Measurements from ENCODE around the gene CHST3. TPM values are rescaled to one million over a fixed set of nuclear protein-coding genes. Genes with fewer than 3 reads are reported as not detected.
"Not testable (repeated sequence)": the region's sequence is repeated elsewhere in the genome, so short reads cannot be mapped to it uniquely, and the experiment has no call there.

CHST3 gene, protein sequence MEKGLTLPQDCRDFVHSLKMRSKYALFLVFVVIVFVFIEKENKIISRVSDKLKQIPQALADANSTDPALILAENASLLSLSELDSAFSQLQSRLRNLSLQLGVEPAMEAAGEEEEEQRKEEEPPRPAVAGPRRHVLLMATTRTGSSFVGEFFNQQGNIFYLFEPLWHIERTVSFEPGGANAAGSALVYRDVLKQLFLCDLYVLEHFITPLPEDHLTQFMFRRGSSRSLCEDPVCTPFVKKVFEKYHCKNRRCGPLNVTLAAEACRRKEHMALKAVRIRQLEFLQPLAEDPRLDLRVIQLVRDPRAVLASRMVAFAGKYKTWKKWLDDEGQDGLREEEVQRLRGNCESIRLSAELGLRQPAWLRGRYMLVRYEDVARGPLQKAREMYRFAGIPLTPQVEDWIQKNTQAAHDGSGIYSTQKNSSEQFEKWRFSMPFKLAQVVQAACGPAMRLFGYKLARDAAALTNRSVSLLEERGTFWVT
- 1 to 10 TPM; 2.6 to 3.2 TPM for polyA plus RNA-seq

DNA sequence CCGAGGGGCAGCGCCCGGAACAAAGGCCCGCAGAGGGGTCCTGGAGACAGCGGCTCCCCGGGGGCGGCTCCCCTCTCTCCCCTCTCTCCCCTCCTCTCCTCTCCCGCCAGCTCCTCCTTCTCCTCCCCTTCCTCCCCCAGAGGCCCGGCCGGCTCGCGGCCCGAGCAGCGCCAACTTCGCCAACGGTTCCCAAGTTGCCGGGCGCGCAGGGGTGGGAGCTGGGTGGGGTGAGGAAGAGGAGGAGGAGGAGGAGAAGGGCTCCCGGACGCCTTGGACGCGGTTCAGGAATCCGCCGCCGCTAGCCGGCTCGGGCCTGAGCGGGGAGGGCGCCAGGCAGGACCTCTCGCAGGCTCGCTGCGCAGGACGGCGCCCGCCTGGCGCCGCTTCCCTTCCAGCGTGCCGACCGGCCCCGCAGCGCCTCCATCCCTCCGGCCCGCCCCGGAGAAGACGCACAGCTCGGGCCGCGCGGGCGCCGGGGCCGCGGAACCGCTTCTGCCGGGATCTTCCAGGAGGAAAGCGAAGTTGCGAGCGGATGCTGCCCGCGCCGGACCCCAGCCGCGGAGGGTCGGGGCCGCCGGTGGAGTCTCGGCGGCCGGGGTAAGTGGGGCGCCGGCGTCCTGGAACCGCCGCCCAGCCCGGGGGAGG, at the start of gene CHST3:
TSS of gene CHST3 (plus strand) at position 298 of the 645 bp plus-strand sequence. CDS start 41,448 bp downstream, outside the sequence.
- WGBS, 2 donors, result 1% methylated on average over 47 to 77 of the region's 77 CpGs
- Histone ChIP-seq H3K4me1 (ENCODE audit: control insufficient read depth in 2 of 2, insufficient read depth in 2 of 2, low read length in 1 of 2) (peaks cover 4 to 17% of the 10 kb centered on the region in 2 donors), H3K27me3 (ENCODE audit: control insufficient read depth in 1 of 2, insufficient read depth in 2 of 2, low read length in 2 of 2) (no peaks in the 10 kb centered on the region)

DNA sequence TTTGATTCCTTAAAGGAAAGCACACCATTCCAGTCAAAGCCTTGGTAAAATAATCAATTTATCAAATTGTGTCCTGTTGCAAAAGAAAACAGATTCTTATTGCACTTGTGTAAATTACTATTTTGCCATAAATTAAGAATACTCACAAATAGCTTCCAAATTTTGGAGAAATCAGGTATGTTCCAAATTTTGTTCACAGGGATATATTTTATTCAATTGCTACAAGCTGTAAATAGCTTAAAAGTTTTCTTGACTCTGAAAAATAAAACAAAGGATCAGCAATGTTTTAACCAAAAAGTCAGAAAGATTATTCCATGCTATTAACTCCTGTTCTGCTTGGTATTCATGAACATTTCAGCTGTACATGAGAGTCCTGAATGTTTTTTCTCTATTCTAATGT, 47.4 kb upstream of the CHST3 start:
- Histone ChIP-seq H3K27ac (ENCODE audit: low read depth in 2 of 2, low read length in 1 of 2) (no peak overlapping the region), H3K4me1 (ENCODE audit: control insufficient read depth in 2 of 2, insufficient read depth in 2 of 2, low read length in 1 of 2) (peaks cover 4 to 5% of the 10 kb centered on the region in 2 donors), H3K36me3 (ENCODE audit: control insufficient read depth in 2 of 2, insufficient read depth in 2 of 2, low read length in 1 of 2) (no peaks in the 10 kb centered on the region), H3K9me3 (ENCODE audit: control insufficient read depth in 2 of 2, insufficient read depth in 1 of 2, low read depth in 1 of 2, low read length in 1 of 2) (no peaks in the 10 kb centered on the region), H3K4me3 (ENCODE audit: low read depth in 1 of 2, low read length in 2 of 2) (no peak overlapping the region), H3K27me3 (ENCODE audit: control insufficient read depth in 1 of 2, insufficient read depth in 2 of 2, low read length in 2 of 2) (no peaks in the 10 kb centered on the region)

More for the DNA sequence above, at the start of gene CHST3:
- Histone ChIP-seq H3K36me3 (ENCODE audit: control insufficient read depth in 2 of 2, insufficient read depth in 2 of 2, low read length in 1 of 2) (no peaks in the 10 kb centered on the region), H3K9me3 (ENCODE audit: control insufficient read depth in 2 of 2, insufficient read depth in 1 of 2, low read depth in 1 of 2, low read length in 1 of 2) (no peaks in the 10 kb centered on the region), H3K4me3 (ENCODE audit: low read depth in 1 of 2, low read length in 2 of 2) (peak within 1 kb of the TSS; percentile 69 to 83), H3K27ac (ENCODE audit: low read depth in 2 of 2, low read length in 1 of 2) (peak within 1 kb of the TSS; percentile 88 to 94)

DNA sequence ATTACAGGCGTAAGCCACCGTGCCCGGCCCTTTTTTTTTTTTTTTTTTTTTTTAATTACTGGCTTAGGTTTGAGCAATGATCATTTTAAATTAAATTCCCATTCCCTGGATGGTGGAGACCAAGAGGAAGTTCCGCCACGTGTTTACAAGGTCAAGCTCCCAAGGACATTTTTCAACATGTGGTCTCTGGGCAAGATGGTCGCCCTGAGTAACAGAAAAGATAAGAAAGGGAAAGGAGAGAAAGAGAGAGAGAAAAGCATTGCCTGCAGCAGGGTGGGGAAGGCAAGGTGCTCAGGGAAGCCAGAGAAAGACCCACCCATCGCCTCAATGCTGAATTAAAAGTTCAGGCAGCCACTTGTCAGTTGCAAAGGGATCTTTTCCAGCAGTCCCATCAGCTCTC, 45.2 kb upstream of the CHST3 start:
- no peaks in the 10 kb centered on the region for H3K36me3 ChIP-seq (ENCODE audit: control insufficient read depth in 2 of 2, insufficient read depth in 2 of 2, low read length in 1 of 2)
- H3K27ac ChIP-seq (ENCODE audit: low read depth in 2 of 2, low read length in 1 of 2), result peak overlapping the region; percentile 51 to 61
- no peak overlapping the region for H3K4me3 ChIP-seq (ENCODE audit: low read depth in 1 of 2, low read length in 2 of 2)
- no peaks in the 10 kb centered on the region for H3K27me3 ChIP-seq (ENCODE audit: control insufficient read depth in 1 of 2, insufficient read depth in 2 of 2, low read length in 2 of 2)
- peaks cover 5% of the 10 kb centered on the region in 2 donors for H3K4me1 ChIP-seq (ENCODE audit: control insufficient read depth in 2 of 2, insufficient read depth in 2 of 2, low read length in 1 of 2)
- no peaks in the 10 kb centered on the region for H3K9me3 ChIP-seq (ENCODE audit: control insufficient read depth in 2 of 2, insufficient read depth in 1 of 2, low read depth in 1 of 2, low read length in 1 of 2)
- 45 to 60% methylated on average over 6 to 7 of the region's 7 CpGs for WGBS, 2 donors

DNA sequence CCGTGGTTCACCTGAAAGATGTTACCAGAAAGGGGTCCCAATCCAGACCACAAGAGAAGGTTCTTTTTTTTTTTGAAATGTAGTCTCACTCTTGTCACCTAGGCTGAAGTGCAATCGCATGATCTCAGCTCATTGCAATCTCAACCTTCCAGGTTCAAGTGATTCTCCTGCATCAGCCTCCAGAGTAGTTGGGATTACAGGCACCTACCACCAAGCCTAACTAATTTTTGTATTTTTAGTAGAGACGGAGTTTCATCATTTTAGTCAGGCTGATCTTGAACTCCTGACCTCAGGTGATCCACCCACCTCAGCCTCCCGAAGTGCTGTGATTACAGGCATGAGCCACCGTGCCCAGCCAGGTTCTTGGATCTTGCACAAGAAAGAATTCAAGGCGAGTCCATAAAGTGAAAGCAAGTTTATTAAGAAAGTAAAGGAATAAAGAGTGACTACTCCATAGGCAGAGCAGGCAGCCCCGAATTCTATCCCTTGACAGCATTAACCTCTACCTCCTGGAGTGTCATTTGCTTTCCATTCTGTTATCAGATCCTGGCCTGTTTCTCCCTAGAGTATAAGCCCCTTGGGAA, 44.1 kb upstream of the CHST3 start:
- not testable (repeated sequence) for H3K4me3 ChIP-seq (ENCODE audit: low read depth in 1 of 2, low read length in 2 of 2); H3K9me3 ChIP-seq (ENCODE audit: control insufficient read depth in 2 of 2, insufficient read depth in 1 of 2, low read depth in 1 of 2, low read length in 1 of 2); H3K27me3 ChIP-seq (ENCODE audit: control insufficient read depth in 1 of 2, insufficient read depth in 2 of 2, low read length in 2 of 2); H3K36me3 ChIP-seq (ENCODE audit: control insufficient read depth in 2 of 2, insufficient read depth in 2 of 2, low read length in 1 of 2); H3K4me1 ChIP-seq (ENCODE audit: control insufficient read depth in 2 of 2, insufficient read depth in 2 of 2, low read length in 1 of 2)
- peak overlapping the region; percentile 34 to 63 for H3K27ac ChIP-seq (ENCODE audit: low read depth in 2 of 2, low read length in 1 of 2)
- 53 to 54% methylated on average over 7 of the region's 7 CpGs for WGBS, 2 donors

DNA sequence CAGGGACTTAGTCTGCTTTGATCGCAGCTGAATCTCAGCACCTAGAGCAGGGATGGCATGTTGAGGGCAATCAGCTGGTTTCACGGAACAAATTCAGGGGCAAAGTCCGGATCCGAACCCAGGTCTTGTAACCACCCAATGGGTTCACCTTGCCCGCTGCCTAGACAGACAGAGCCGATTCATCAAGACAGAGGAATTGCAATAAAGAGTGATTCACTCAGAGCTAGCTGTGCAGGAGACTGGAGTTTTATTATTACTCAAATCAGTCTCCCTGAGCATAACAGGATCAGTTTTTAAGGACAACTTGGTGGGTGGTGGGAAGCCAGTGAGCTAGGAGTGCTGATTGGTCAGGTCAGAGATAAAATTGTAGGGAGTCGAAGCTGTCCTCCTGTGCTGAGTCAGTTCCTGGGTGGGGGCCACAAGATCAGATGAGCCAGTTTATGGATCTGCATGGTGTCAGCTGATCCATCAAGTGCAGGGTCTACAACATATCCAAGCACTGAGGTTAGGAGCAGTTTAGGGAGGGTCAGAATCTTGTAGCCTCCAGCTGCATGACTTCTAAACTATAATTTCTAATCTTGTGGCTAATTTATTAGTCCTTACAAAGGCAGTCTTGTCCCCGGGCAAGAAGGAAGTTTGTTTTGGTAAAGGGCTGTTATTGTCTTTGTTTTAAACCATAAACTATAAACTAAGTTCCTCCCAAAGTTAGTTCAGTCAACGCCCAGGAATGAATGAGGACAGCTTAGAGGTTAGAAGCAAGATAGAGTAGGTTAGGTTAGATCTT, 43.5 kb upstream of the CHST3 start:
- no peaks in the 10 kb centered on the region for H3K36me3 ChIP-seq (ENCODE audit: control insufficient read depth in 2 of 2, insufficient read depth in 2 of 2, low read length in 1 of 2)
- 39 to 47% methylated on average over 9 of the region's 9 CpGs for WGBS, 2 donors
- peak overlapping the region; percentile 34 to 63 for H3K27ac ChIP-seq (ENCODE audit: low read depth in 2 of 2, low read length in 1 of 2)

DNA sequence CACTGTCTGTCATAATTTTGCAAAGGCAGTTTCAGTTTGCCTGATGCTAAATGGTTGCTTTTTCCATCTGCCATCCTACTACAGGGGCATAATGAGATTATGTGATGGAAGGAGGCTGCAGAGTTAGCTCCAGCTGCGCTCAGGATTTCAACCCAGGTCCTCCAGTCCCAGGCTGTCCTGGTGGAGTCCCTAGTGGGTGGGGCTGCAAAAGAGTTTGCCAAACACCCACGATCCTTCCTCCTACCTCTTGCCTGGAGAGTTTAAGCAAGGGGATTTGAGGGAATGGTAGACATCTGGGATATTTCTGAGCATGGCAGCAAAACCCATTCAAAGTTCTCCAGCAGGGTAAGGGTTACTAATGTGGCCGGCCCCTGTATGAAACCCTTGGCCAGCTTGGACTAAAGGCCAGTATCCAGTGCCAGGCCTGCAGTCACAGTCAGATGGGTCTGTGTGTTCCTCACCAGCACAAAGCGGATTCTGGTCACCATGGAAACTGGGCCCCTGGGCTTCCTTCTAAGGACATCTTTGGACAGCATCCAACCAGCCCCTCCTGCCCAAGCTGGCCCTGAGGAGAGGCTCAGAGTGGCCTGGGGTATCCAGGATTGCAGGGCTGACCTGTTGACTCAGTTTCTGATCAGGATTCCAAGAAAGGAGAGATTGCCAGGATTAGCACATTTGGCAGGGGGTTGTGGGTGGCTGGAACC, 42.7 kb upstream of the CHST3 start:
- Histone ChIP-seq H3K4me1 (ENCODE audit: control insufficient read depth in 2 of 2, insufficient read depth in 2 of 2, low read length in 1 of 2) (peaks cover 5% of the 10 kb centered on the region in 2 donors), H3K9me3 (ENCODE audit: control insufficient read depth in 2 of 2, insufficient read depth in 1 of 2, low read depth in 1 of 2, low read length in 1 of 2) (no peaks in the 10 kb centered on the region), H3K4me3 (ENCODE audit: low read depth in 1 of 2, low read length in 2 of 2) (no peak overlapping the region), H3K27ac (ENCODE audit: low read depth in 2 of 2, low read length in 1 of 2) (peak overlapping the region; percentile 36 to 52), H3K36me3 (ENCODE audit: control insufficient read depth in 2 of 2, insufficient read depth in 2 of 2, low read length in 1 of 2) (no peaks in the 10 kb centered on the region), H3K27me3 (ENCODE audit: control insufficient read depth in 1 of 2, insufficient read depth in 2 of 2, low read length in 2 of 2) (no peaks in the 10 kb centered on the region)
- WGBS, 2 donors, result 31 to 55% methylated on average over 4 of the region's 4 CpGs

More for the DNA sequence above, 43.5 kb upstream of the CHST3 start:
- Histone ChIP-seq H3K9me3 (ENCODE audit: control insufficient read depth in 2 of 2, insufficient read depth in 1 of 2, low read depth in 1 of 2, low read length in 1 of 2) (no peaks in the 10 kb centered on the region), H3K4me3 (ENCODE audit: low read depth in 1 of 2, low read length in 2 of 2) (no peak overlapping the region), H3K4me1 (ENCODE audit: control insufficient read depth in 2 of 2, insufficient read depth in 2 of 2, low read length in 1 of 2) (peaks cover 5% of the 10 kb centered on the region in 2 donors), H3K27me3 (ENCODE audit: control insufficient read depth in 1 of 2, insufficient read depth in 2 of 2, low read length in 2 of 2) (no peaks in the 10 kb centered on the region)

DNA sequence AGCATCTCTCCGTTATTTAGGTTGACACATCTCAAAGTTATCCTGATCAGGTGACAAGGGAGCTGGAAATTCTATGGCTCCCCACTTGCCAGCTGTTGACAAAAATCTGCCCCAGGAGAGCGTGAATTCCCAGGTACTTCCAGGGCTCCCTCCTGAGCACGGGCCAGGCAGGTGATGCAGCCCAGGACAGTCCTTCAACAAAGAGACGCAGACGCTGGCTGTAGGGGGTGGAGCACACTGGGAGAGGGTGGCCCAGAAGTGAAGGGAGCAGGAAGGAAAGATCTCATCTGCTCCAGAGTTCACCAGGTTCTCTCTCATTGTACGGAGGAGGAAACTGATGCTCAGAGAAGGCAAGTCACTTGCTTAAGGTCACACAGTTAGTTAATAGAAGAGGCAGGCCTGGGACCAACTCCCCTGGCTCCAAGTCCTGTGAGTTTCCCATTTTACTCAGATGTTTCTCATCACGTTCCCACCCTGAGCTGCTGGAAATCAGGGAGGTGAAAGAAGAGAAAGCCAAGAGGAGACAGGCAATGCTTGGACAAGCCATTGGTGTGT, 41.0 kb upstream of the CHST3 start:
- H3K27me3 ChIP-seq (ENCODE audit: control insufficient read depth in 1 of 2, insufficient read depth in 2 of 2, low read length in 2 of 2), result no peaks in the 10 kb centered on the region
- no peaks in the 10 kb centered on the region for H3K36me3 ChIP-seq (ENCODE audit: control insufficient read depth in 2 of 2, insufficient read depth in 2 of 2, low read length in 1 of 2)
- 47 to 62% methylated on average over 7 of the region's 7 CpGs for WGBS, 2 donors
- no peaks in the 10 kb centered on the region for H3K9me3 ChIP-seq (ENCODE audit: control insufficient read depth in 2 of 2, insufficient read depth in 1 of 2, low read depth in 1 of 2, low read length in 1 of 2)
- no peak overlapping the region for H3K4me3 ChIP-seq (ENCODE audit: low read depth in 1 of 2, low read length in 2 of 2)
- H3K27ac ChIP-seq (ENCODE audit: low read depth in 2 of 2, low read length in 1 of 2), result peak overlapping the region; percentile 3 to 7
- H3K4me1 ChIP-seq (ENCODE audit: control insufficient read depth in 2 of 2, insufficient read depth in 2 of 2, low read length in 1 of 2), result peaks cover 5% of the 10 kb centered on the region in 2 donors

DNA sequence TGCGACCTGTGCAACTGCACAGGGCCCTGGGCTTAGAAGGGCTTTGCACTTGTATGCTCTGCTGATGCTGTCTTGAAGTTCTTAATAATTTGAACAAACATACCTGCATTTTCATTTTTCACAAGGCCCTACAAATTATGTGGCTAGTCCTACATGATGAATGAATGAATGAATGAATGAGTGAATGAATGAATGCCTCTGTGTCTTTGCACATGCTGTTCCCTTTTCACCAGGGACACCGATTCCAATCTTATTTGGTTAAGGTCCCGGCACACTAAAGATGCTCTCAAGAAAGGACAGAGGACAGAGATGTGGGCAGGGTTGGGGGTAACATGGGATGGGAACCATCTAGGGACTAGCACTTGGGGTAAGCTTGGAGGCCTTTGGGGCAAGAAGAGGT, 39.4 kb upstream of the CHST3 start:
- Histone ChIP-seq H3K4me3 (ENCODE audit: low read depth in 1 of 2, low read length in 2 of 2) (no peak overlapping the region), H3K9me3 (ENCODE audit: control insufficient read depth in 2 of 2, insufficient read depth in 1 of 2, low read depth in 1 of 2, low read length in 1 of 2) (no peaks in the 10 kb centered on the region), H3K27me3 (ENCODE audit: control insufficient read depth in 1 of 2, insufficient read depth in 2 of 2, low read length in 2 of 2) (no peaks in the 10 kb centered on the region), H3K36me3 (ENCODE audit: control insufficient read depth in 2 of 2, insufficient read depth in 2 of 2, low read length in 1 of 2) (no peaks in the 10 kb centered on the region), H3K4me1 (ENCODE audit: control insufficient read depth in 2 of 2, insufficient read depth in 2 of 2, low read length in 1 of 2) (peaks cover 5% of the 10 kb centered on the region in 2 donors), H3K27ac (ENCODE audit: low read depth in 2 of 2, low read length in 1 of 2) (no peak overlapping the region)
- WGBS, 2 donors, result 90 to 92% methylated on average over 3 of the region's 3 CpGs

All from esophagus (tissue), 2 donors.